NCI-H2029 (cell line): Measurements from ENCODE around the gene PRXL2C.
A peak's percentile ranks its signal among the peaks of the same experiment; 100 is the strongest.

ENCODE experiments used
- DNase-seq: peaks from one replicate; lab custom pipeline; 2025; lab: John Stamatoyannopoulos, UW

The PRXL2C gene

GRCh38 chr9:96612105-96612965 lies 42.8 kb downstream of the PRXL2C start:
- DNase-seq: peak; percentile 51

GRCh38 chr9:96611302-96611701 lies 43.8 kb downstream of the PRXL2C start:
- DNase-seq: no peak

GRCh38 chr9:96609732-96610131 lies 45.4 kb downstream of the PRXL2C start:
- no peak for DNase-seq

DNA sequence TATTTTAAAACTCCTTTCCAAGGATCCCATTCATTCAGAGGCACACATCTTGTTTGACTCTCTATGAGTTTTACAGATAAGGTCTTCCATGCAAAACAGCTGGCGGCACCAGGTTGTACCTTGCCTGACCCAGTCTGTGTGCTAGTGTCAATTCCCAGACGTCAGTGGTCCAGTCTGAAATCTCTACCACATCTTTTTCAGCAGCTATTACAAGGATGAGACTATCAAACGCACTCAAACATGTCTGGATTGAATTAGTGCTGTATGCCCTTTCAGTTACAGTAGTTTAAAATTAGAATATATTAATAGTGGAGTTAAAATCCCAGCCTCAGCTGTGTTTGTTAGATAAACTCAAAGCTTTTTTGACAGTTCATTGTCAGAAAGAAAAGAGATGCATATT lies 47.1 kb downstream of the PRXL2C start:
- no peak for DNase-seq

DNA sequence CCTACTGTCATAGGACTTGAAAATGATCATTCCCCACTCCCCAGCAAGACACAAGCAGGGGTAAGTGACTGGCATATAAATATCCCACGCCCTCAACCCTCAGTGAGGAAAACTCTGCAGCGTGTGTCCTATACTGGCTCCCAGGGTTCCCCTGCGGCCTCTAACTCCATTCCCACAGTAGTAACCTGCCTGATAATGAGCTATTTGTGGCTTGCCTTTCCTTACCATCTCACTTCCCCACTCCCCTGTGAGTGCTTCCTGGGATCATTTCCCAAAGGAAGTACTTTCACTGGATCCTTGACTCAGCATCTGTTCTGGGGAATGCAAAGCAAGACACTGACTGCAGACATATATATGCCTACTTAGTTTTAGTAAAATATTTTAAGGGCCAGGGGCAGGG lies 49.8 kb downstream of the PRXL2C start:
- no peak for DNase-seq

DNA sequence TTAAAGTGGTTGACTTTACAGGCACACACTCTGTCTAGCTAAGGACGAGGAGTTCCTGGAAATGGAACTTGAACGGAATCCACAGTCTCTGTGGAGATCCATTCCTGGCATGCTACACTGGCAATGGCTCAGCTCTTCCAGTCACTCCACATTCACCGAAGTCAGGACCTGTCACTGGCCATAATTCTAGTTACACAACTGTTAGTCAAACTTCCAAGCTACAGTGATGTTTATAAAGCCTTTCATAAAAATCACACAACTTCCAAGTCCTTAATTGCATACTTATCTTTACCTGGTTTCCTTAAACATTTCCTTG lies 51.2 kb downstream of the PRXL2C start:
- DNase-seq: no peak

- DNase-seq: peak; percentile 25
Observed at GRCh38 chr9:96603305-96604003, 51.7 kb downstream of the PRXL2C start.

GRCh38 chr9:96599298-96599697 lies 55.8 kb downstream of the PRXL2C start:
- no peak for DNase-seq

GRCh38 chr9:96596601-96597111 lies 58.5 kb downstream of the PRXL2C start:
- no peak for DNase-seq
